ENCODE data around the gene MAD1L1. TPM values are rescaled to one million over a fixed set of nuclear protein-coding genes. Genes with fewer than 3 reads are reported as not detected.

Gene MAD1L1
- total and polyA plus RNA-seq, 2 donors (not counting 3 experiments of a cell fraction or from before 2014, with no cell fraction given): 34.1 to 42.3 TPM

- no TSS peak for BruUV-seq (replicated peaks)
- H3K4me3 ChIP-seq (replicated peaks in 1 of 3; ENCODE audit: insufficient read depth in 1 of 3, low read depth in 1 of 3, low read length in 3 of 3): no peak overlapping the region
- H3K9me3 ChIP-seq (replicated peaks; ENCODE audit: control insufficient read depth, insufficient read depth, low read length): no peaks in the 10 kb centered on the region
- no peak for TF ChIP-seq MAX (IDR thresholded peaks at IDR 0.05; ENCODE audit: insufficient read depth, insufficient read length)
- no peak for TF ChIP-seq POLR2AphosphoS5 (IDR thresholded peaks at IDR 0.05; ENCODE audit: insufficient read depth, low read depth, low read length)
- no peak for TF ChIP-seq POLR2A (IDR thresholded peaks at IDR 0.05; ENCODE audit: low read depth, low read length)
- TF ChIP-seq MYC (IDR thresholded peaks at IDR 0.05; ENCODE audit: low read depth, low read length): no peak
- no peak for TF ChIP-seq JUN (IDR thresholded peaks at IDR 0.05; ENCODE audit: borderline replicate concordance, insufficient read depth, insufficient read length, low read depth)
- TF ChIP-seq GATA2 (IDR thresholded peaks at IDR 0.05; ENCODE audit: insufficient read depth, insufficient read length, low read depth, low read length): no peak
- TF ChIP-seq EZH2 (IDR thresholded peaks at IDR 0.05; ENCODE audit: borderline replicate concordance, low read depth, low read length, severe bottlenecking): no peak
- no peak for TF ChIP-seq FOS (IDR thresholded peaks at IDR 0.05; ENCODE audit: borderline replicate concordance, insufficient read depth, low read length)
- no peak for TF ChIP-seq CTCF (IDR thresholded peaks at IDR 0.05; ENCODE audit: extremely low read depth in 1 of 2, insufficient read depth in 1 of 2, low read depth in 1 of 2, low read length in 2 of 2)
- H3K79me2 ChIP-seq (ENCODE audit: control insufficient read depth, insufficient read depth, low read length): no peaks in the 10 kb centered on the region
- no peaks in the 10 kb centered on the region for H3K27me3 ChIP-seq (ENCODE audit: control insufficient read depth in 2 of 2, insufficient read depth in 2 of 2, low read length in 2 of 2)
- CTCF ChIA-PET: no interaction called here
- H3K4me2 ChIP-seq (ENCODE audit: insufficient read depth, low read length): no peak overlapping the region
- dilution Hi-C loops (cut with MboI; ENCODE audit: extremely low pct_ligation_motif_present, low sequenced_read_pairs) (no loop called here), intact Hi-C loops (cut with micrococcal nuclease) (no loop called here)
- DNase-seq (ENCODE audit: low read depth, low spot score) (no peak), FAIRE-seq (no peak)
- H2AFZ ChIP-seq (ENCODE audit: low read depth, low read length): no peak overlapping the region
- H3K27ac ChIP-seq (ENCODE audit: insufficient read depth, low read depth, low read length): no peak overlapping the region
- H3K9ac ChIP-seq (replicated peaks; ENCODE audit: extremely low read depth, insufficient read depth, low read length): no peak overlapping the region
- H4K20me1 ChIP-seq (replicated peaks; ENCODE audit: control insufficient read depth, extremely low read depth, insufficient read depth, low read length): no peaks in the 10 kb centered on the region
- no peaks in the 10 kb centered on the region for H3K4me1 ChIP-seq (ENCODE audit: control insufficient read depth, extremely low read depth, insufficient read depth, low read length)
- H3K36me3 ChIP-seq (ENCODE audit: control insufficient read depth in 2 of 2, extremely low read depth in 1 of 2, insufficient read depth in 2 of 2, low read length in 2 of 2): no peaks in the 10 kb centered on the region
- no peaks in the 10 kb centered on the region for H3K9me1 ChIP-seq (replicated peaks; ENCODE audit: control insufficient read depth, extremely low read depth, insufficient read depth, low read length)
- POLR2A ChIA-PET: no interaction called here
These were observed 230.9 kb downstream of the MAD1L1 start for GRCh38 chr7:2001601-2002442.
